Panc1 (cell line): ENCODE measurements around the gene DNTT. TPM values are rescaled to one million over a fixed set of nuclear protein-coding genes. Genes with fewer than 3 reads are reported as not detected.

Experiments used
- ATAC-seq: fragments of 200-7000 bp; cut with Tn5 transposase; 2 replicates; pipeline ENCODE4 v1.9.1; 2020; ENCODE audit warnings: mild to moderate bottlenecking, moderate library complexity
- BruUV-seq: library from RNA; stranded (reverse); fragments of 400-500 nt; replicated peaks from 2 replicates; lab custom pipeline; 2021; lab: Mats Ljungman, UMichigan
- CTCF ChIA-PET: fragments of 300-600 bp; sonication (Branson Sonifier 250); formaldehyde crosslinking; loops from one replicate; lab custom pipeline; 2022; ENCODE audit warnings: antibody characterized with exemption; lab: Charles Lee
- POLR2A ChIA-PET: fragments of 300-600 bp; sonication (Branson Sonifier 250); formaldehyde crosslinking; loops from one replicate; lab custom pipeline; 2022; ENCODE audit warnings: antibody characterized with exemption; lab: Charles Lee
- DNase-seq: peaks from one replicate; pipeline ENCODE4 v3.0.0-alpha.2; 2010; ENCODE audit warnings: low read depth, low spot score
- H3K27ac ChIP-seq: 2 replicates; pipeline ENCODE4 v1.5.1; 2011; ENCODE audit warnings: mild to moderate bottlenecking, low read length, inconsistent platforms
- H3K27me3 ChIP-seq: fragments of 200-500 bp; sonication (Bioruptor generic); 2 replicates; pipeline ENCODE4 v1.6.0; 2014; ENCODE audit warnings: low read length, inconsistent platforms; ENCODE audit not compliant: control insufficient read depth, insufficient read depth
- H3K36me3 ChIP-seq: fragments of 200-500 bp; sonication (Bioruptor generic); 2 replicates; pipeline ENCODE4 v1.5.1; 2014; ENCODE audit warnings: inconsistent platforms, mild to moderate bottlenecking, low read length, moderate library complexity; ENCODE audit not compliant: control insufficient read depth, insufficient read depth
- H3K4me1 ChIP-seq: 2 replicates; pipeline ENCODE4 v1.5.1; 2011; ENCODE audit warnings: inconsistent platforms, mild to moderate bottlenecking, low read length, moderate library complexity; ENCODE audit not compliant: control insufficient read depth, insufficient read depth
- H3K4me3 ChIP-seq, 2 experiments: 2 replicates each; pipeline ENCODE4 v1.5.1; 2011 to 2012; ENCODE audit warnings: low read depth in 2 of 2, low read length in 2 of 2, mild to moderate bottlenecking in 2 of 2, inconsistent platforms in 1 of 2, moderate library complexity in 1 of 2
- H3K9me3 ChIP-seq: fragments of 200-500 bp; sonication (Bioruptor generic); 2 replicates; pipeline ENCODE4 v1.5.1; 2014; ENCODE audit warnings: low read depth, mild to moderate bottlenecking, inconsistent platforms, low read length, moderate library complexity; ENCODE audit not compliant: control insufficient read depth, insufficient read depth
- POLR2AphosphoS5 ChIP-seq: IDR thresholded peaks from 2 replicates; pipeline ENCODE4 v1.6.1; 2012; ENCODE audit warnings: mild to moderate bottlenecking, low read depth, low read length, moderate library complexity
- SIN3A ChIP-seq: IDR thresholded peaks from 2 replicates; pipeline ENCODE4 v1.6.1; 2012; ENCODE audit warnings: low read depth, mild to moderate bottlenecking, low read length, moderate library complexity, borderline replicate concordance; ENCODE audit not compliant: insufficient read depth
- TCF7L2 ChIP-seq: IDR thresholded peaks from 2 replicates; pipeline ENCODE4 v1.6.1; 2011; ENCODE audit warnings: mild to moderate bottlenecking, low read depth, low read length, inconsistent platforms
- in situ Hi-C: cut with HindIII; loops from 2 replicates; pipeline ENCODE4 v1.10.0; 2016; ENCODE audit warnings: low sequenced_read_pairs, low pct_unique_long_range_greater_than_20kb
- intact Hi-C: fragments of 100-400 bp; cut with micrococcal nuclease; formaldehyde crosslinking; loops from one replicate; pipeline ENCODE4 v1.10.0; 2022; ENCODE audit not compliant: unreplicated experiment
- total RNA-seq: library from RNA; stranded (reverse); gene quantifications from one replicate; pipeline ENCODE4 v1.2.1, GENCODE V29; 2021; ENCODE audit not compliant: unreplicated experiment
- TF ChIP-seq, protein P1 (sequence below), 2 experiments: IDR thresholded peaks; 2 replicates each; pipeline ENCODE4 v1.6.1; 2011 to 2012; ENCODE audit warnings: low read depth in 2 of 2, control low read depth in 1 of 2, low read length in 1 of 2, mild to moderate bottlenecking in 1 of 2, moderate library complexity in 1 of 2; ENCODE audit not compliant: insufficient read depth in 1 of 2
- TF ChIP-seq, protein P2 (sequence below): fragments of 450-650 bp; IDR thresholded peaks from 2 replicates; pipeline ENCODE4 v1.5.1; 2017; ENCODE audit warnings: mild to moderate bottlenecking

DNTT gene
- total RNA-seq, 1 experiment from 2014 or later: not detected

DNA sequence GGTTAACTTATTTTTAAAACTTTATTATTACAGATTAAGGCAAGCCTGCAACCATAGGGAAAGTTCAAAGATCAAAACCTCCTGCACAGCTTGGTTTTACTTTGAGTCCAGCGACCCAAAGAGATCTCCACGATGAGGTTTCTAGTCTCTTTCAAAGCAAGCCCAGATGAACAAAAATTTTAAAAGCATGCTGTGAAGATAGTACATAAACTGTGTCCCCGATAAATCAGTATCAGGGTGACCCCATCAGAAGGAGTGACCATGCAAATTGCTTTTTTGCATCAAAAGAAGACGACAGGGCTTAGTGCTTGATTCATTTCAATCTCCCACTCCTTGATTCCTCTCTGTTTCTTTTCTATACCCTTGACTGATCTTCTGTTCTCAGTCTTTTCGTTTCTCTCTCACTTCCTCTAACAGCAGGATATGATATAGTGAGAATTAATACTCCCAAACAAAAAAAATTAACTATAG lies 16.0 kb upstream of the DNTT start:
- TF ChIP-seq, protein P1, sequence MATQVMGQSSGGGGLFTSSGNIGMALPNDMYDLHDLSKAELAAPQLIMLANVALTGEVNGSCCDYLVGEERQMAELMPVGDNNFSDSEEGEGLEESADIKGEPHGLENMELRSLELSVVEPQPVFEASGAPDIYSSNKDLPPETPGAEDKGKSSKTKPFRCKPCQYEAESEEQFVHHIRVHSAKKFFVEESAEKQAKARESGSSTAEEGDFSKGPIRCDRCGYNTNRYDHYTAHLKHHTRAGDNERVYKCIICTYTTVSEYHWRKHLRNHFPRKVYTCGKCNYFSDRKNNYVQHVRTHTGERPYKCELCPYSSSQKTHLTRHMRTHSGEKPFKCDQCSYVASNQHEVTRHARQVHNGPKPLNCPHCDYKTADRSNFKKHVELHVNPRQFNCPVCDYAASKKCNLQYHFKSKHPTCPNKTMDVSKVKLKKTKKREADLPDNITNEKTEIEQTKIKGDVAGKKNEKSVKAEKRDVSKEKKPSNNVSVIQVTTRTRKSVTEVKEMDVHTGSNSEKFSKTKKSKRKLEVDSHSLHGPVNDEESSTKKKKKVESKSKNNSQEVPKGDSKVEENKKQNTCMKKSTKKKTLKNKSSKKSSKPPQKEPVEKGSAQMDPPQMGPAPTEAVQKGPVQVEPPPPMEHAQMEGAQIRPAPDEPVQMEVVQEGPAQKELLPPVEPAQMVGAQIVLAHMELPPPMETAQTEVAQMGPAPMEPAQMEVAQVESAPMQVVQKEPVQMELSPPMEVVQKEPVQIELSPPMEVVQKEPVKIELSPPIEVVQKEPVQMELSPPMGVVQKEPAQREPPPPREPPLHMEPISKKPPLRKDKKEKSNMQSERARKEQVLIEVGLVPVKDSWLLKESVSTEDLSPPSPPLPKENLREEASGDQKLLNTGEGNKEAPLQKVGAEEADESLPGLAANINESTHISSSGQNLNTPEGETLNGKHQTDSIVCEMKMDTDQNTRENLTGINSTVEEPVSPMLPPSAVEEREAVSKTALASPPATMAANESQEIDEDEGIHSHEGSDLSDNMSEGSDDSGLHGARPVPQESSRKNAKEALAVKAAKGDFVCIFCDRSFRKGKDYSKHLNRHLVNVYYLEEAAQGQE (IDR thresholded peaks at IDR 0.05; ENCODE audit: insufficient read depth in 1 of 2, low read depth in 2 of 2, low read length in 1 of 2): no peak
- TF ChIP-seq TCF7L2: no peak
- H3K27me3 ChIP-seq: peaks cover 30% of the 10 kb centered on the region
- intact Hi-C loops (no loop called here), in situ Hi-C loops (no loop called here)
- DNase-seq: no peak
- ATAC-seq: no peak
- no TSS peak for BruUV-seq
- no peak overlapping the region for H3K27ac ChIP-seq
- ChIA-PET POLR2A (no interaction called here), CTCF (interaction anchor here (0.7 to 0.9 kb wide), 2 partner anchors 59 to 267 kb away, joined by 3 to 5 read pairs; no protein-coding TSS in a partner anchor)
- no peaks in the 10 kb centered on the region for H3K4me1 ChIP-seq
- H3K36me3 ChIP-seq: no peaks in the 10 kb centered on the region
- H3K4me3 ChIP-seq: no peak overlapping the region
- H3K9me3 ChIP-seq: no peaks in the 10 kb centered on the region

DNA sequence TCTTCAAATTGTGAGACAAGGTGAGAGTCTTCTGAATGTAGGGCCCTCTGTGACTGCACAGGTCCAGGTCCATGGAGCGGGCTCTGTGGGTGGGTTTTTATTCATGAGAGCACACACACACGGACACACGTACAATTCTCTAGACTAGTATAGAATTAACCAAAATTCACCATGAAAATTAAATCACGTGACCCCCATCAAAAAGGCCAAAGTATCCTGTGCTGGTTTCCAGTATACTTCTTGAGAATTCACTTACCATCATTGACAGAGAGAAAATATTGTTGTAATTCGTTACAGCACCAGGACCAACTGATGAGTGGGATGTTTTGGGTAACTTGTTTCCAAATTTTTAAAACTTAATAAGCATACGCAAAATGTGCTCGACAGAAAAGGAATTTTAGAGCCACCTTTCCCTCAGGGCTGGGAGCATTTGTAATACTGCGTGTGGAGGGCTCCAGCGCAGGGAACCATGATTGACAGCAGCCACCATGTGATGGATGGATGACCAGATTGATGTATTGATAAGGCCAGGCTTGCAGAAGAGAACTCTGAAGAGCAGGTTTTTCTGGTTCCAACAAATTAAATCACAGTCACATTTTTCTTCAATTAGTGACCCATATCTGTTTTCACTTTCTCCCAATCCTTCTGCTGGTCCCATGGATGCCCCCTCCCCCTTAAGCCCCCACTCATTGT lies 14.9 kb upstream of the DNTT start:
- peaks cover 39% of the 10 kb centered on the region for H3K27me3 ChIP-seq
- no peaks in the 10 kb centered on the region for H3K4me1 ChIP-seq
- no peaks in the 10 kb centered on the region for H3K9me3 ChIP-seq
- H3K36me3 ChIP-seq: no peaks in the 10 kb centered on the region
- intact Hi-C loops (no loop called here), in situ Hi-C loops (no loop called here)
- no peak overlapping the region for H3K4me3 ChIP-seq
- ChIA-PET POLR2A (no interaction called here), CTCF (interaction anchor here (0.7 kb wide), 1 partner anchor 266 kb away, joined by 3 read pairs; no protein-coding TSS in a partner anchor)
- no TSS peak for BruUV-seq
- H3K27ac ChIP-seq: no peak overlapping the region
- ATAC-seq: no peak
- no peak for DNase-seq
- TF ChIP-seq, protein P1 (IDR thresholded peaks at IDR 0.05; ENCODE audit: insufficient read depth in 1 of 2, low read depth in 2 of 2, low read length in 1 of 2): no peak
- TF ChIP-seq, protein P2, sequence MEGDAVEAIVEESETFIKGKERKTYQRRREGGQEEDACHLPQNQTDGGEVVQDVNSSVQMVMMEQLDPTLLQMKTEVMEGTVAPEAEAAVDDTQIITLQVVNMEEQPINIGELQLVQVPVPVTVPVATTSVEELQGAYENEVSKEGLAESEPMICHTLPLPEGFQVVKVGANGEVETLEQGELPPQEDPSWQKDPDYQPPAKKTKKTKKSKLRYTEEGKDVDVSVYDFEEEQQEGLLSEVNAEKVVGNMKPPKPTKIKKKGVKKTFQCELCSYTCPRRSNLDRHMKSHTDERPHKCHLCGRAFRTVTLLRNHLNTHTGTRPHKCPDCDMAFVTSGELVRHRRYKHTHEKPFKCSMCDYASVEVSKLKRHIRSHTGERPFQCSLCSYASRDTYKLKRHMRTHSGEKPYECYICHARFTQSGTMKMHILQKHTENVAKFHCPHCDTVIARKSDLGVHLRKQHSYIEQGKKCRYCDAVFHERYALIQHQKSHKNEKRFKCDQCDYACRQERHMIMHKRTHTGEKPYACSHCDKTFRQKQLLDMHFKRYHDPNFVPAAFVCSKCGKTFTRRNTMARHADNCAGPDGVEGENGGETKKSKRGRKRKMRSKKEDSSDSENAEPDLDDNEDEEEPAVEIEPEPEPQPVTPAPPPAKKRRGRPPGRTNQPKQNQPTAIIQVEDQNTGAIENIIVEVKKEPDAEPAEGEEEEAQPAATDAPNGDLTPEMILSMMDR: no peak
- TF ChIP-seq POLR2AphosphoS5 (no peak), SIN3A (no peak), TCF7L2 (no peak)
